Endometrial microvascular endothelial cells (primary cell): ENCODE measurements around the gene CST6. TPM values are rescaled to one million over a fixed set of nuclear protein-coding genes. Genes with fewer than 3 reads are reported as not detected.

ENCODE experiments used
- in situ Hi-C: cut with HindIII; loops from 2 replicates; pipeline ENCODE4 v1.10.0; 2017; ENCODE audit warnings: low sequenced_read_pairs, low pct_unique_long_range_greater_than_20kb; ENCODE audit errors: inconsistent ontology term
- total RNA-seq: library from RNA; depleted of rRNA; stranded (reverse); fragments of >200 nt; gene quantifications from one replicate; pipeline ENCODE4 v1.2.3, GENCODE V29; 2015; ENCODE audit errors: inconsistent ontology term

Gene CST6
- not detected for total RNA-seq

- in situ Hi-C loops = no loop called here
Measured at GRCh38 chr11:66011785-66012303, at the start of gene CST6. Gene CST6, plus strand, starts transcription at chr11:66012008. Its CDS starts 37 bp downstream, at chr11:66012045.

- in situ Hi-C loops = no loop called here
Measured at GRCh38 chr11:65962141-65962564, 49.7 kb upstream of the CST6 start.

GRCh38 chr11:65964906-65965305 is 46.9 kb upstream of the CST6 start:
- in situ Hi-C loops = no loop called here

- in situ Hi-C loops = no loop called here
Measured at GRCh38 chr11:65965986-65966762, 45.6 kb upstream of the CST6 start.

- in situ Hi-C loops = no loop called here
Measured at GRCh38 chr11:65967329-65967934, 44.4 kb upstream of the CST6 start.

GRCh38 chr11:65968600-65969482 is 43.0 kb upstream of the CST6 start:
- in situ Hi-C loops = no loop called here

GRCh38 chr11:65972116-65972515 is 39.7 kb upstream of the CST6 start:
- in situ Hi-C loops = no loop called here

GRCh38 chr11:65973439-65974110 is 38.2 kb upstream of the CST6 start:
- in situ Hi-C loops = no loop called here

GRCh38 chr11:65975771-65976170 is 36.0 kb upstream of the CST6 start:
- in situ Hi-C loops = no loop called here

- in situ Hi-C loops = no loop called here
Measured at GRCh38 chr11:65976216-65977176, 35.3 kb upstream of the CST6 start.

GRCh38 chr11:65977621-65978390 is 34.0 kb upstream of the CST6 start:
- in situ Hi-C loops = no loop called here

- in situ Hi-C loops = no loop called here
Measured at GRCh38 chr11:65978391-65979238, 33.2 kb upstream of the CST6 start.

- in situ Hi-C loops = no loop called here
Measured at GRCh38 chr11:65979261-65979759, 32.5 kb upstream of the CST6 start.

GRCh38 chr11:65981101-65981740 is 30.6 kb upstream of the CST6 start:
- in situ Hi-C loops = no loop called here

GRCh38 chr11:65981972-65982823 is 29.6 kb upstream of the CST6 start:
- in situ Hi-C loops = no loop called here
